Panc1 (cell line): ENCODE results near the gene TMEM107. TPM values are rescaled to one million over a fixed set of nuclear protein-coding genes. Genes with fewer than 3 reads are reported as not detected.

Experiments
- ATAC-seq: fragments of 200-7000 bp; cut with Tn5 transposase; 2 replicates; pipeline ENCODE4 v1.9.1; 2020; ENCODE audit warnings: mild to moderate bottlenecking, moderate library complexity
- BruUV-seq: library from RNA; stranded (reverse); fragments of 400-500 nt; replicated peaks from 2 replicates; lab custom pipeline; 2021; lab: Mats Ljungman, UMichigan
- CTCF ChIA-PET: fragments of 300-600 bp; sonication (Branson Sonifier 250); formaldehyde crosslinking; loops from one replicate; lab custom pipeline; 2022; ENCODE audit warnings: antibody characterized with exemption; lab: Charles Lee
- POLR2A ChIA-PET: fragments of 300-600 bp; sonication (Branson Sonifier 250); formaldehyde crosslinking; loops from one replicate; lab custom pipeline; 2022; ENCODE audit warnings: antibody characterized with exemption; lab: Charles Lee
- DNase-seq: peaks from one replicate; pipeline ENCODE4 v3.0.0-alpha.2; 2010; ENCODE audit warnings: low read depth, low spot score
- H3K27ac ChIP-seq: 2 replicates; pipeline ENCODE4 v1.5.1; 2011; ENCODE audit warnings: mild to moderate bottlenecking, low read length, inconsistent platforms
- H3K27me3 ChIP-seq: fragments of 200-500 bp; sonication (Bioruptor generic); 2 replicates; pipeline ENCODE4 v1.6.0; 2014; ENCODE audit warnings: low read length, inconsistent platforms; ENCODE audit not compliant: control insufficient read depth, insufficient read depth
- H3K36me3 ChIP-seq: fragments of 200-500 bp; sonication (Bioruptor generic); 2 replicates; pipeline ENCODE4 v1.5.1; 2014; ENCODE audit warnings: inconsistent platforms, mild to moderate bottlenecking, low read length, moderate library complexity; ENCODE audit not compliant: control insufficient read depth, insufficient read depth
- H3K4me1 ChIP-seq: 2 replicates; pipeline ENCODE4 v1.5.1; 2011; ENCODE audit warnings: inconsistent platforms, mild to moderate bottlenecking, low read length, moderate library complexity; ENCODE audit not compliant: control insufficient read depth, insufficient read depth
- H3K4me3 ChIP-seq, 2 experiments: 2 replicates each; pipeline ENCODE4 v1.5.1; 2011 to 2012; ENCODE audit warnings: low read depth in 2 of 2, low read length in 2 of 2, mild to moderate bottlenecking in 2 of 2, inconsistent platforms in 1 of 2, moderate library complexity in 1 of 2
- H3K9me3 ChIP-seq: fragments of 200-500 bp; sonication (Bioruptor generic); 2 replicates; pipeline ENCODE4 v1.5.1; 2014; ENCODE audit warnings: low read depth, mild to moderate bottlenecking, inconsistent platforms, low read length, moderate library complexity; ENCODE audit not compliant: control insufficient read depth, insufficient read depth
- POLR2AphosphoS5 ChIP-seq: IDR thresholded peaks from 2 replicates; pipeline ENCODE4 v1.6.1; 2012; ENCODE audit warnings: mild to moderate bottlenecking, low read depth, low read length, moderate library complexity
- SIN3A ChIP-seq: IDR thresholded peaks from 2 replicates; pipeline ENCODE4 v1.6.1; 2012; ENCODE audit warnings: low read depth, mild to moderate bottlenecking, low read length, moderate library complexity, borderline replicate concordance; ENCODE audit not compliant: insufficient read depth
- TCF7L2 ChIP-seq: IDR thresholded peaks from 2 replicates; pipeline ENCODE4 v1.6.1; 2011; ENCODE audit warnings: mild to moderate bottlenecking, low read depth, low read length, inconsistent platforms
- in situ Hi-C: cut with HindIII; loops from 2 replicates; pipeline ENCODE4 v1.10.0; 2016; ENCODE audit warnings: low sequenced_read_pairs, low pct_unique_long_range_greater_than_20kb
- intact Hi-C: fragments of 100-400 bp; cut with micrococcal nuclease; formaldehyde crosslinking; loops from one replicate; pipeline ENCODE4 v1.10.0; 2022; ENCODE audit not compliant: unreplicated experiment
- total RNA-seq: library from RNA; stranded (reverse); gene quantifications from one replicate; pipeline ENCODE4 v1.2.1, GENCODE V29; 2021; ENCODE audit not compliant: unreplicated experiment
- TF ChIP-seq, protein P1 (sequence below), 2 experiments: IDR thresholded peaks; 2 replicates each; pipeline ENCODE4 v1.6.1; 2011 to 2012; ENCODE audit warnings: low read depth in 2 of 2, control low read depth in 1 of 2, low read length in 1 of 2, mild to moderate bottlenecking in 1 of 2, moderate library complexity in 1 of 2; ENCODE audit not compliant: insufficient read depth in 1 of 2
- TF ChIP-seq, protein P2 (sequence below): fragments of 450-650 bp; IDR thresholded peaks from 2 replicates; pipeline ENCODE4 v1.5.1; 2017; ENCODE audit warnings: mild to moderate bottlenecking

Gene TMEM107
- total RNA-seq, 1 experiment from 2014 or later = 10.6 TPM

DNA sequence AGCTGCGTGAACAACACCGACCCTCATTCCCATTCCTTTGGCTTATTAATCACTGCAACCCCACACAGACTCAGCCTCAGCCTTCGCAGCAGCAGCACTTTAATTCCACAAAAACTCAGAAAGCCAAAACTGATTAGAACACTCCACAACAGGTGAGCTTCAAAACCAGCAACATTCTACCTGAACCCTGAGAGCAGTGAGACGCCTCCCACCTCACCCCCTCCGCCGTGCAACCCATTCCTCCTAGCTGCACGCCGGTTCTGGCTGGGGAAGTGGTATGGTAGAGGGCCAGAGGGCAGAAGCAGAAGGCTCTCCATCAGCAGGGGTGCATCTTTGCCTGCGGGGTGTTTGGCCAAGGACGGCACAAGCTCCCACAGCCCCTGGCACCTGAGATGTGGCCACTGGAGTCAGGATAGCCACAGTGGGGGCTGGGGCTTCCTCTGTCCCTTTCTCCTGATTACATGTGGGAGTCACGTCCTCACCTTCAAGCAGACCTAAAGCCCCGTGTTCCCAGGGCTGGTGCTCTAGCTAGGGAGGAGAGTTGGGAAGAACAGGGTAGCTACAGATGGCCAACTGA, 12.2 kb upstream of the TMEM107 start:
- ChIA-PET CTCF (interaction anchor here (0.6 kb wide), 1 partner anchor 34 kb away, joined by 7 read pairs; no protein-coding TSS in a partner anchor), POLR2A (interaction anchor here (1.4 kb wide), 1 partner anchor 15 kb away, joined by 5 read pairs; no protein-coding TSS in a partner anchor)
- ATAC-seq (no peak), DNase-seq (no peak)
- TF ChIP-seq POLR2AphosphoS5 = no peak
- Histone ChIP-seq H3K4me3 (peak overlapping the region; percentile 71 to 73), H3K4me1 (peaks cover 22% of the 10 kb centered on the region), H3K36me3 (no peaks in the 10 kb centered on the region), H3K27me3 (no peaks in the 10 kb centered on the region), H3K9me3 (no peaks in the 10 kb centered on the region), H3K27ac (peak overlapping the region; percentile 82)
- intact Hi-C loops (no loop called here), in situ Hi-C loops (no loop called here)
- TSS peak; percentile 86 for BruUV-seq

DNA sequence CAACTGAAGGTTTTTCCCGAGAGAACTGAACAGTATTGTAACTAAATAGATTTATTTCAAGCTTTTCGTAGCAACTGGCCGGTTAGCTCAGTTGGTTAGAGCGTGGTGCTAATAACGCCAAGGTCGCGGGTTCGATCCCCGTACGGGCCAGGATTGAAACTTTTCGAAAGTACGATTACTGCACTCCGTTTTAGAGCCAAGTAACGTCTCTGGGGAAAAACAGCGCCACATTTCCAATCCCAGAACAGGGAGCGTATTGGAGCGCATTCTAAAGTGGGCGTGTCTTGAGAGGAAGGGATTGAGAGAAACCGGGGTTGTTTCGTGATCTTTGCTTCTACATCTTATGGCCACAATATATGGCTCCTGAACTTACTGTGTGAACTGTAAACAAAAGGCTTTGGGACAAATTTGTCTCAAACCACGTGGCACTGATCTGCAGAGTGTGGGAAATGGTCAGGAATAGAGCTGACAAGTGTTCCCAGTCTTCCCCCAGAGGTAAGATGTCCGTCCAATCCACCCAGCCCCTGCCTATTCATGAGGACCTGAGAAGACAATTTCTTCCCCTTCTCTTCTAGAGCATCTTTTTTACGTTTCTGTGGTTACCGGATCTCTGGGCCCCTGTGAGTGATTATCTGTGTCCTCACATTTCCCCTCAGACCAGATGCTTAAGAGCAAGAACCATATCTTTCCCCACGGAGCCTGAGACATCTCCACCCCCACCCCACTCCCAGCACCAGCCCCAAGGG, 11.5 kb upstream of the TMEM107 start:
- intact Hi-C loops (no loop called here), in situ Hi-C loops (no loop called here)
- peak overlapping the region; percentile 88 for H3K27ac ChIP-seq
- peak; percentile 100 for DNase-seq
- H3K4me3 ChIP-seq = peak overlapping the region; percentile 73 to 94
- ChIA-PET POLR2A (interaction anchor here (1.4 kb wide), 1 partner anchor 14 kb away, joined by 5 read pairs; no protein-coding TSS in a partner anchor), CTCF (no interaction called here)
- peak; percentile 70 for ATAC-seq
- no peaks in the 10 kb centered on the region for H3K36me3 ChIP-seq
- no peaks in the 10 kb centered on the region for H3K27me3 ChIP-seq
- BruUV-seq = TSS peak; percentile 100
- peaks cover 22% of the 10 kb centered on the region for H3K4me1 ChIP-seq
- TF ChIP-seq TCF7L2 (no peak), POLR2AphosphoS5 (peak; percentile 62), SIN3A (no peak)
- TF ChIP-seq, protein P1, sequence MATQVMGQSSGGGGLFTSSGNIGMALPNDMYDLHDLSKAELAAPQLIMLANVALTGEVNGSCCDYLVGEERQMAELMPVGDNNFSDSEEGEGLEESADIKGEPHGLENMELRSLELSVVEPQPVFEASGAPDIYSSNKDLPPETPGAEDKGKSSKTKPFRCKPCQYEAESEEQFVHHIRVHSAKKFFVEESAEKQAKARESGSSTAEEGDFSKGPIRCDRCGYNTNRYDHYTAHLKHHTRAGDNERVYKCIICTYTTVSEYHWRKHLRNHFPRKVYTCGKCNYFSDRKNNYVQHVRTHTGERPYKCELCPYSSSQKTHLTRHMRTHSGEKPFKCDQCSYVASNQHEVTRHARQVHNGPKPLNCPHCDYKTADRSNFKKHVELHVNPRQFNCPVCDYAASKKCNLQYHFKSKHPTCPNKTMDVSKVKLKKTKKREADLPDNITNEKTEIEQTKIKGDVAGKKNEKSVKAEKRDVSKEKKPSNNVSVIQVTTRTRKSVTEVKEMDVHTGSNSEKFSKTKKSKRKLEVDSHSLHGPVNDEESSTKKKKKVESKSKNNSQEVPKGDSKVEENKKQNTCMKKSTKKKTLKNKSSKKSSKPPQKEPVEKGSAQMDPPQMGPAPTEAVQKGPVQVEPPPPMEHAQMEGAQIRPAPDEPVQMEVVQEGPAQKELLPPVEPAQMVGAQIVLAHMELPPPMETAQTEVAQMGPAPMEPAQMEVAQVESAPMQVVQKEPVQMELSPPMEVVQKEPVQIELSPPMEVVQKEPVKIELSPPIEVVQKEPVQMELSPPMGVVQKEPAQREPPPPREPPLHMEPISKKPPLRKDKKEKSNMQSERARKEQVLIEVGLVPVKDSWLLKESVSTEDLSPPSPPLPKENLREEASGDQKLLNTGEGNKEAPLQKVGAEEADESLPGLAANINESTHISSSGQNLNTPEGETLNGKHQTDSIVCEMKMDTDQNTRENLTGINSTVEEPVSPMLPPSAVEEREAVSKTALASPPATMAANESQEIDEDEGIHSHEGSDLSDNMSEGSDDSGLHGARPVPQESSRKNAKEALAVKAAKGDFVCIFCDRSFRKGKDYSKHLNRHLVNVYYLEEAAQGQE (IDR thresholded peaks at IDR 0.05; ENCODE audit: insufficient read depth in 1 of 2, low read depth in 2 of 2, low read length in 1 of 2) = peak in 1 of 2 experiments; percentile 34; a peak in 1 of 4 replicates
- TF ChIP-seq, protein P2, sequence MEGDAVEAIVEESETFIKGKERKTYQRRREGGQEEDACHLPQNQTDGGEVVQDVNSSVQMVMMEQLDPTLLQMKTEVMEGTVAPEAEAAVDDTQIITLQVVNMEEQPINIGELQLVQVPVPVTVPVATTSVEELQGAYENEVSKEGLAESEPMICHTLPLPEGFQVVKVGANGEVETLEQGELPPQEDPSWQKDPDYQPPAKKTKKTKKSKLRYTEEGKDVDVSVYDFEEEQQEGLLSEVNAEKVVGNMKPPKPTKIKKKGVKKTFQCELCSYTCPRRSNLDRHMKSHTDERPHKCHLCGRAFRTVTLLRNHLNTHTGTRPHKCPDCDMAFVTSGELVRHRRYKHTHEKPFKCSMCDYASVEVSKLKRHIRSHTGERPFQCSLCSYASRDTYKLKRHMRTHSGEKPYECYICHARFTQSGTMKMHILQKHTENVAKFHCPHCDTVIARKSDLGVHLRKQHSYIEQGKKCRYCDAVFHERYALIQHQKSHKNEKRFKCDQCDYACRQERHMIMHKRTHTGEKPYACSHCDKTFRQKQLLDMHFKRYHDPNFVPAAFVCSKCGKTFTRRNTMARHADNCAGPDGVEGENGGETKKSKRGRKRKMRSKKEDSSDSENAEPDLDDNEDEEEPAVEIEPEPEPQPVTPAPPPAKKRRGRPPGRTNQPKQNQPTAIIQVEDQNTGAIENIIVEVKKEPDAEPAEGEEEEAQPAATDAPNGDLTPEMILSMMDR = peak; percentile 11; the same call in 1 of the 2 replicates
- H3K9me3 ChIP-seq = no peaks in the 10 kb centered on the region
